Neural crest cell (in vitro differentiated cells): ENCODE results near the gene FLAD1. TPM values are rescaled to one million over a fixed set of nuclear protein-coding genes. Genes with fewer than 3 reads are reported as not detected.

Experiments
- DNase-seq: peaks from one replicate; pipeline ENCODE4 v3.0.0; 2021; ENCODE audit warnings: low read depth, mixed read lengths, low spot score
- H3K27ac Mint-ChIP-seq: one replicate; pipeline ENCODE4 v1.8.0; 2021; ENCODE audit warnings: mild to moderate bottlenecking, mixed read lengths; ENCODE audit not compliant: unreplicated experiment
- H3K27me3 Mint-ChIP-seq: 2 replicates; pipeline ENCODE4 v1.8.0; 2021; ENCODE audit warnings: low read depth, mild to moderate bottlenecking, mixed read lengths
- H3K36me3 Mint-ChIP-seq: 2 replicates; pipeline ENCODE4 v1.8.0; 2021; ENCODE audit warnings: low read depth, mild to moderate bottlenecking, mixed read lengths
- H3K4me1 Mint-ChIP-seq: 2 replicates; pipeline ENCODE4 v1.8.0; 2021; ENCODE audit warnings: mixed read lengths
- H3K4me3 Mint-ChIP-seq: one replicate; pipeline ENCODE4 v1.8.0; 2021; ENCODE audit warnings: mild to moderate bottlenecking, mixed read lengths
- H3K9me3 Mint-ChIP-seq: 2 replicates; pipeline ENCODE4 v1.8.0; 2021; ENCODE audit warnings: mixed read lengths
- total RNA-seq: library from RNA; stranded (reverse); gene quantifications from 2 replicates; pipeline ENCODE4 v1.2.1, GENCODE V29; 2021
- TF ChIP-seq, protein P1 (sequence below): fragments of 200-600 bp; sonication (generic); conservative IDR thresholded peaks from 2 replicates; pipeline ENCODE4 v1.5.0; 2021; ENCODE audit warnings: antibody characterized with exemption, mild to moderate bottlenecking

FLAD1 gene
- total RNA-seq, 1 donor from 2014 or later = 76.3 TPM

GRCh38 chr1:155015527-155016230, 32.5 kb downstream of the FLAD1 start:
- TF ChIP-seq, protein P1, sequence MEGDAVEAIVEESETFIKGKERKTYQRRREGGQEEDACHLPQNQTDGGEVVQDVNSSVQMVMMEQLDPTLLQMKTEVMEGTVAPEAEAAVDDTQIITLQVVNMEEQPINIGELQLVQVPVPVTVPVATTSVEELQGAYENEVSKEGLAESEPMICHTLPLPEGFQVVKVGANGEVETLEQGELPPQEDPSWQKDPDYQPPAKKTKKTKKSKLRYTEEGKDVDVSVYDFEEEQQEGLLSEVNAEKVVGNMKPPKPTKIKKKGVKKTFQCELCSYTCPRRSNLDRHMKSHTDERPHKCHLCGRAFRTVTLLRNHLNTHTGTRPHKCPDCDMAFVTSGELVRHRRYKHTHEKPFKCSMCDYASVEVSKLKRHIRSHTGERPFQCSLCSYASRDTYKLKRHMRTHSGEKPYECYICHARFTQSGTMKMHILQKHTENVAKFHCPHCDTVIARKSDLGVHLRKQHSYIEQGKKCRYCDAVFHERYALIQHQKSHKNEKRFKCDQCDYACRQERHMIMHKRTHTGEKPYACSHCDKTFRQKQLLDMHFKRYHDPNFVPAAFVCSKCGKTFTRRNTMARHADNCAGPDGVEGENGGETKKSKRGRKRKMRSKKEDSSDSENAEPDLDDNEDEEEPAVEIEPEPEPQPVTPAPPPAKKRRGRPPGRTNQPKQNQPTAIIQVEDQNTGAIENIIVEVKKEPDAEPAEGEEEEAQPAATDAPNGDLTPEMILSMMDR = no peak
- Mint-ChIP-seq H3K4me1 (peaks cover 30% of the 10 kb centered on the region), H3K27me3 (no peaks in the 10 kb centered on the region), H3K36me3 (no peaks in the 10 kb centered on the region), H3K9me3 (no peaks in the 10 kb centered on the region), H3K4me3 (peak overlapping the region; percentile 41), H3K27ac (no peak overlapping the region)
- no peak for DNase-seq

DNA sequence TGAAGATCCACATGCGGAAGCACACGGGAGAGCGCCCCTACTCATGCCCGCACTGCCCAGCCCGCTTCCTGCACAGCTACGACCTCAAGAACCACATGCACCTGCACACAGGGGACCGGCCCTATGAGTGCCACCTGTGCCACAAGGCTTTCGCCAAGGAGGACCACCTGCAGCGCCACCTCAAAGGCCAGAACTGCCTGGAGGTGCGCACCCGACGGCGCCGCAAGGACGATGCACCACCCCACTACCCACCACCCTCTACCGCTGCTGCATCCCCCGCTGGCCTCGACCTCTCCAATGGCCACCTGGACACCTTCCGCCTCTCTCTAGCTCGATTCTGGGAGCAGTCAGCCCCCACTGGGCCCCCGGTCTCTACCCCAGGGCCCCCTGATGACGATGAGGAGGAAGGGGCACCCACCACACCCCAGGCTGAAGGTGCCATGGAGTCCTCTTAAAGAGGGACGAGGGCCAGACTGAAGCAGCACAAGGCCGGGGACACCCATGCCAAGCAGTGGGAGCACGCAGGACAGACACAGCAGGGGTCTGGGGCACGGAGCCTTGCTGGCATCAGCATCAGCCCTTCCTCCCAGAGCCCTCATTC, 33.2 kb downstream of the FLAD1 start:
- TF ChIP-seq, protein P1 = no peak
- no peaks in the 10 kb centered on the region for H3K27me3 Mint-ChIP-seq
- no peak overlapping the region for H3K4me3 Mint-ChIP-seq
- peaks cover 30% of the 10 kb centered on the region for H3K4me1 Mint-ChIP-seq
- H3K27ac Mint-ChIP-seq = no peak overlapping the region
- DNase-seq = no peak
- H3K36me3 Mint-ChIP-seq = no peaks in the 10 kb centered on the region
- H3K9me3 Mint-ChIP-seq = no peaks in the 10 kb centered on the region

- H3K4me1 Mint-ChIP-seq = peaks cover 29% of the 10 kb centered on the region
- no peaks in the 10 kb centered on the region for H3K27me3 Mint-ChIP-seq
- H3K36me3 Mint-ChIP-seq = no peaks in the 10 kb centered on the region
- TF ChIP-seq, protein P1 = peak; percentile 99
- no peaks in the 10 kb centered on the region for H3K9me3 Mint-ChIP-seq
- H3K4me3 Mint-ChIP-seq = peak overlapping the region; percentile 71
- DNase-seq = peak; percentile 85
- no peak overlapping the region for H3K27ac Mint-ChIP-seq
Observed at GRCh38 chr1:155017041-155017945, 34.1 kb downstream of the FLAD1 start.

DNA sequence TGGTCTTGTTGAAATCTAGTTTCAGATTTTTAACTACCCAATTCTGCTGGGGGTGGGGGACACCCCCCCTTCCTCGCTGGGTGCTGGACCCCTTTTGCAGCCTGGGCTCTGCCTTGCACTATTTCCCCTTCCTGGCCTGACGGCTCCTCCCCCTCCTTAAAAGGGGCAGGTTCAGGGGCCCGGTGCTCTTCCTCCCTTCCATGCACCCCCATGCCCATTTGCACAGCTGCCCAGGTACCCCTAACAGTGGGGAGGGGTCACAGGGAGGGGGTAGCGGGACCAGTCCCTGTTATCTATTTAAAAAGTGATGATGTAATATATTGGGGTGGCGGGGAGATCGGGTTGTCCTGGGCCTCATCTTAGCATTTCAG, 34.8 kb downstream of the FLAD1 start:
- H3K4me3 Mint-ChIP-seq = peak overlapping the region; percentile 57
- H3K4me1 Mint-ChIP-seq = peaks cover 22% of the 10 kb centered on the region
- TF ChIP-seq, protein P1 = no peak
- no peak overlapping the region for H3K27ac Mint-ChIP-seq
- DNase-seq = no peak
- no peaks in the 10 kb centered on the region for H3K36me3 Mint-ChIP-seq
- H3K9me3 Mint-ChIP-seq = no peaks in the 10 kb centered on the region
- H3K27me3 Mint-ChIP-seq = no peaks in the 10 kb centered on the region

DNA sequence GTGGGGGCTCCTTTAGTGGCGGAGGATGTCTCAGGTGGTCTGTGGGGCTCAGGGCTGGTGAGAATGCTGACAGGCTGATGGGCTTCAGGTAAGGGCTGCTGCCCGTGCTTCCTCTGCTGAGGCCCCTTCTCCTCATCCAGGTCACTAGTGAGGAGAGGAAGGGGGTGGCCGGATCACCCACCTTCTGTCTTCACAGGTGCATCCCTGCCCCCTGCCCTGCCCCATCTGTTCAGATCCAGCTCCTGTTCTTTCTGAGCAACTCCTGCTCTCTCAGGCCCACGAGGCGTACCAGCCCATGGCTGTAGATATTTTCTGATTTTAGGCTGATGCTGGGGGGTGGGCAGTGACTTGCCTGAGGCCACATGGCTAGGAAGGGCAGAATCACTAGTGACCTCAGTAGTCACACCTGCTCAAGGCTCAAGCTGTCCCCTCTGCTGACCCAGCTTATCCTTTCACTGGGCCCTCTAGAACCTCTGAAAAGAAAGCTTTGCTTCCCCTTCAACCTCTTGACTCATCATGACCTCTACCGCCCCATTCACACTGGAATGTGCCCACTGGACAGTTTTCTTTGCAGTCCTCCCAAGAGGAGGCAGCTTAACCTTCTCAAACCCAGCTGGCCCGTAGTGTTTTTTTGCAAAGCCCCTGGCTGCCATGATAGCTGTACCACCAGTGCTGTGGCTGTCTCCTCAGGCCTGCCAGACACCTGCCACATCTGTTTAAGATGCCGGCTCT, 35.6 kb downstream of the FLAD1 start:
- Mint-ChIP-seq H3K4me1 (peaks cover 20% of the 10 kb centered on the region), H3K9me3 (no peaks in the 10 kb centered on the region), H3K27ac (peak overlapping the region; percentile 30), H3K27me3 (no peaks in the 10 kb centered on the region), H3K36me3 (no peaks in the 10 kb centered on the region), H3K4me3 (no peak overlapping the region)
- no peak for DNase-seq
- TF ChIP-seq, protein P1 = no peak
